A549 (cell line): ENCODE data around the gene RASSF8.

ENCODE experiments used
- HOXB13 ChIP-seq: fragments of 250-450 bp; sonication (Bioruptor Pico); IDR thresholded peaks from 2 replicates; pipeline ENCODE4 v1.5.0; 2020; ENCODE audit warnings: low read depth, mild to moderate bottlenecking, moderate library complexity
- MYC ChIP-seq: IDR thresholded peaks from 2 replicates; pipeline ENCODE4 v1.6.1; 2012; ENCODE audit warnings: mild to moderate bottlenecking, inconsistent platforms, low read length, improper control_type of control experiment, borderline replicate concordance
- POLR2A ChIP-seq: IDR thresholded peaks from 2 replicates; pipeline ENCODE4 v1.6.1; 2012; ENCODE audit warnings: mild to moderate bottlenecking, low read length
- RAD21 ChIP-seq, 2 experiments: fragments of >200 bp in 1 of 2; sonication (Bioruptor Twin) in 1 of 2; formaldehyde crosslinking in 1 of 2; IDR thresholded peaks in 1 of 2; conservative IDR thresholded peaks in 1 of 2; 2 replicates in 1 of 2; 3 replicates in 1 of 2; pipeline ENCODE4 v1.6.1; 2012 to 2018; ENCODE audit warnings: inconsistent platforms in 1 of 2
- RNF2 ChIP-seq: fragments of 200-600 bp; sonication (generic); IDR thresholded peaks from 2 replicates; pipeline ENCODE4 v1.6.1; 2016; ENCODE audit warnings: low read depth, mild to moderate bottlenecking, antibody characterized with exemption, moderate library complexity, borderline replicate concordance
- TF ChIP-seq, protein P1 (sequence below): fragments of >200 bp; sonication (Bioruptor Twin); formaldehyde crosslinking; IDR thresholded peaks from 3 replicates; pipeline ENCODE4 v1.5.1; 2016
- TF ChIP-seq, protein P2 (sequence below): IDR thresholded peaks from 2 replicates; pipeline ENCODE4 v1.6.1; 2012
- TF ChIP-seq, protein P3 (sequence below): fragments of 200-600 bp; sonication (generic); IDR thresholded peaks from 2 replicates; pipeline ENCODE4 v1.6.1; 2016; ENCODE audit warnings: antibody characterized with exemption, mild to moderate bottlenecking, moderate library complexity
- TF ChIP-seq, protein P4 (sequence below): fragments of 250-450 bp; sonication (Bioruptor Pico); IDR thresholded peaks from 2 replicates; pipeline ENCODE4 v1.5.0; 2021; ENCODE audit warnings: mild to moderate bottlenecking, moderate library complexity, borderline replicate concordance

DNA sequence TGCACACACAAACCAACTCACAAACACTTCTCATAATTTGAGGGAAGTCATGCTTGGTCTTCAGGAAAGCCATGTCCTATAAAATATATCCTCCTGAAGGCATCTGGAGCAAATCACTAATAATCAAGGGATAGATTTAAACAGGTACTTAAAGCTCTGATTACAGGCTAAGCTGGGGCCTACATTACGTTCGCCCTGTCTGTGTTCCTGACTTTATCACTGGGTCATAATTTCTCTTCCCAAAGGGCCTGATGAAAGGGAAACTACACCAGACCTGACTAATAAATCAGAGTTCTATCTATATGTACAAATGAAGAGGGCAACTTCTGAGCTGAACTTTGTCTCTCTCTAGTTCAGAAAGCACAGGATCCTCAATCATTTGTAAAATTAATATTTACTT is 43.9 kb upstream of the RASSF8 start:
- TF ChIP-seq, protein P1, sequence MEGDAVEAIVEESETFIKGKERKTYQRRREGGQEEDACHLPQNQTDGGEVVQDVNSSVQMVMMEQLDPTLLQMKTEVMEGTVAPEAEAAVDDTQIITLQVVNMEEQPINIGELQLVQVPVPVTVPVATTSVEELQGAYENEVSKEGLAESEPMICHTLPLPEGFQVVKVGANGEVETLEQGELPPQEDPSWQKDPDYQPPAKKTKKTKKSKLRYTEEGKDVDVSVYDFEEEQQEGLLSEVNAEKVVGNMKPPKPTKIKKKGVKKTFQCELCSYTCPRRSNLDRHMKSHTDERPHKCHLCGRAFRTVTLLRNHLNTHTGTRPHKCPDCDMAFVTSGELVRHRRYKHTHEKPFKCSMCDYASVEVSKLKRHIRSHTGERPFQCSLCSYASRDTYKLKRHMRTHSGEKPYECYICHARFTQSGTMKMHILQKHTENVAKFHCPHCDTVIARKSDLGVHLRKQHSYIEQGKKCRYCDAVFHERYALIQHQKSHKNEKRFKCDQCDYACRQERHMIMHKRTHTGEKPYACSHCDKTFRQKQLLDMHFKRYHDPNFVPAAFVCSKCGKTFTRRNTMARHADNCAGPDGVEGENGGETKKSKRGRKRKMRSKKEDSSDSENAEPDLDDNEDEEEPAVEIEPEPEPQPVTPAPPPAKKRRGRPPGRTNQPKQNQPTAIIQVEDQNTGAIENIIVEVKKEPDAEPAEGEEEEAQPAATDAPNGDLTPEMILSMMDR, result no peak
- no peak for TF ChIP-seq HOXB13 (CRISPR knock-in tag)
- TF ChIP-seq RNF2, result no peak
- TF ChIP-seq POLR2A, result no peak
- TF ChIP-seq, protein P2, sequence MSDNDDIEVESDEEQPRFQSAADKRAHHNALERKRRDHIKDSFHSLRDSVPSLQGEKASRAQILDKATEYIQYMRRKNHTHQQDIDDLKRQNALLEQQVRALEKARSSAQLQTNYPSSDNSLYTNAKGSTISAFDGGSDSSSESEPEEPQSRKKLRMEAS, result no peak
- TF ChIP-seq RAD21 (conservative IDR thresholded peaks at IDR 0.05 in 1 of 2, IDR thresholded peaks at IDR 0.05 in 1 of 2), result no peak
- TF ChIP-seq MYC, result no peak
- TF ChIP-seq, protein P3, sequence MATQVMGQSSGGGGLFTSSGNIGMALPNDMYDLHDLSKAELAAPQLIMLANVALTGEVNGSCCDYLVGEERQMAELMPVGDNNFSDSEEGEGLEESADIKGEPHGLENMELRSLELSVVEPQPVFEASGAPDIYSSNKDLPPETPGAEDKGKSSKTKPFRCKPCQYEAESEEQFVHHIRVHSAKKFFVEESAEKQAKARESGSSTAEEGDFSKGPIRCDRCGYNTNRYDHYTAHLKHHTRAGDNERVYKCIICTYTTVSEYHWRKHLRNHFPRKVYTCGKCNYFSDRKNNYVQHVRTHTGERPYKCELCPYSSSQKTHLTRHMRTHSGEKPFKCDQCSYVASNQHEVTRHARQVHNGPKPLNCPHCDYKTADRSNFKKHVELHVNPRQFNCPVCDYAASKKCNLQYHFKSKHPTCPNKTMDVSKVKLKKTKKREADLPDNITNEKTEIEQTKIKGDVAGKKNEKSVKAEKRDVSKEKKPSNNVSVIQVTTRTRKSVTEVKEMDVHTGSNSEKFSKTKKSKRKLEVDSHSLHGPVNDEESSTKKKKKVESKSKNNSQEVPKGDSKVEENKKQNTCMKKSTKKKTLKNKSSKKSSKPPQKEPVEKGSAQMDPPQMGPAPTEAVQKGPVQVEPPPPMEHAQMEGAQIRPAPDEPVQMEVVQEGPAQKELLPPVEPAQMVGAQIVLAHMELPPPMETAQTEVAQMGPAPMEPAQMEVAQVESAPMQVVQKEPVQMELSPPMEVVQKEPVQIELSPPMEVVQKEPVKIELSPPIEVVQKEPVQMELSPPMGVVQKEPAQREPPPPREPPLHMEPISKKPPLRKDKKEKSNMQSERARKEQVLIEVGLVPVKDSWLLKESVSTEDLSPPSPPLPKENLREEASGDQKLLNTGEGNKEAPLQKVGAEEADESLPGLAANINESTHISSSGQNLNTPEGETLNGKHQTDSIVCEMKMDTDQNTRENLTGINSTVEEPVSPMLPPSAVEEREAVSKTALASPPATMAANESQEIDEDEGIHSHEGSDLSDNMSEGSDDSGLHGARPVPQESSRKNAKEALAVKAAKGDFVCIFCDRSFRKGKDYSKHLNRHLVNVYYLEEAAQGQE, result no peak
- TF ChIP-seq, protein P4, sequence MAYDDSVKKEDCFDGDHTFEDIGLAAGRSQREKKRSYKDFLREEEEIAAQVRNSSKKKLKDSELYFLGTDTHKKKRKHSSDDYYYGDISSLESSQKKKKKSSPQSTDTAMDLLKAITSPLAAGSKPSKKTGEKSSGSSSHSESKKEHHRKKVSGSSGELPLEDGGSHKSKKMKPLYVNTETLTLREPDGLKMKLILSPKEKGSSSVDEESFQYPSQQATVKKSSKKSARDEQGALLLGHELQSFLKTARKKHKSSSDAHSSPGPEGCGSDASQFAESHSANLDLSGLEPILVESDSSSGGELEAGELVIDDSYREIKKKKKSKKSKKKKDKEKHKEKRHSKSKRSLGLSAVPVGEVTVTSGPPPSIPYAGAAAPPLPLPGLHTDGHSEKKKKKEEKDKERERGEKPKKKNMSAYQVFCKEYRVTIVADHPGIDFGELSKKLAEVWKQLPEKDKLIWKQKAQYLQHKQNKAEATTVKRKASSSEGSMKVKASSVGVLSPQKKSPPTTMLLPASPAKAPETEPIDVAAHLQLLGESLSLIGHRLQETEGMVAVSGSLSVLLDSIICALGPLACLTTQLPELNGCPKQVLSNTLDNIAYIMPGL (CRISPR knock-in tag), result no peak
